ENCODE data around the gene PARP14. TPM values are rescaled to one million over a fixed set of nuclear protein-coding genes. Genes with fewer than 3 reads are reported as not detected.
"Not testable (repeated sequence)": the region's sequence is repeated elsewhere in the genome, so short reads cannot be mapped to it uniquely, and the experiment has no call there.

Gene PARP14
- total and polyA plus RNA-seq, 2 experiments from 2014 or later, result 5.6 to 11.7 TPM

DNA sequence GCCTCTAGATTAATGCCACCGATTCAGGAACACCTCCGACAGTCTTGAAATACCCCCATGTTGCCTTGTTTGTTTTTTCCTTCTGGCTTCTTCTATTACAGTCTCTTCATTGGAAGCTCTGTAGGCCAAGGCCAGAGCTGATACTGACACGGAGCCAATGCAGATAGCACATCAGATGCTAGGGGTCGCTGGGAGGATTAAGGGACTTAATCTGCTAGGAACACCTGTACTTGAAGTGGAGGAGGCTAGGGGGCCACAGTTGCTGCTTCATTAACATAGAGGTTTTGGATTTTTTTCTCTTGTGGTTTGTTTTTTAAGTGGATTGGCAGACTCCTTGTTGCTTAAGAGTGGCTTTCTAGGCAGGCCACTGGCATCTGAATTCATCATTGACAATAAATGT is 49.6 kb downstream of the PARP14 start:
- no peak for DNase-seq
- H3K4me3 ChIP-seq, result no peak overlapping the region
- TF ChIP-seq EZH2phosphoT487 (IDR thresholded peaks at IDR 0.05; ENCODE audit: insufficient read depth, low read depth) (no peak), EZH2 (IDR thresholded peaks at IDR 0.05; ENCODE audit: insufficient read depth, poor library complexity, severe bottlenecking) (no peak)
- H3K9ac ChIP-seq, result no peak overlapping the region
- H3K27me3 ChIP-seq (replicated peaks; ENCODE audit: insufficient read depth), result no peaks in the 10 kb centered on the region
- in situ Hi-C loops (cut with MboI), result no loop called here
- WGBS, 2 experiments (ENCODE audit: low coverage in 1 of 2, low lambda C conversion rate in 2 of 2, missing lambda C conversion rate in 2 of 2), result 92 to 96% methylated on average over 4 of the region's 4 CpGs
- no peaks in the 10 kb centered on the region for H3K9me2 ChIP-seq (ENCODE audit: insufficient read depth)
- no peaks in the 10 kb centered on the region for H4K20me1 ChIP-seq (ENCODE audit: insufficient read depth)
- no peaks in the 10 kb centered on the region for H3K9me3 ChIP-seq (ENCODE audit: low read depth)
- no peaks in the 10 kb centered on the region for H3K79me2 ChIP-seq (ENCODE audit: insufficient read depth)
- H2AFZ ChIP-seq, result no peak overlapping the region
- H3K4me2 ChIP-seq (ENCODE audit: unreplicated experiment), result no peak overlapping the region
- H3F3A ChIP-seq (ENCODE audit: insufficient read depth), result no peaks in the 10 kb centered on the region
- H3K27ac ChIP-seq, result no peak overlapping the region
- H3K4me1 ChIP-seq (ENCODE audit: insufficient read depth), result no peaks in the 10 kb centered on the region
- no peaks in the 10 kb centered on the region for H3K36me3 ChIP-seq (ENCODE audit: low read depth)

DNA sequence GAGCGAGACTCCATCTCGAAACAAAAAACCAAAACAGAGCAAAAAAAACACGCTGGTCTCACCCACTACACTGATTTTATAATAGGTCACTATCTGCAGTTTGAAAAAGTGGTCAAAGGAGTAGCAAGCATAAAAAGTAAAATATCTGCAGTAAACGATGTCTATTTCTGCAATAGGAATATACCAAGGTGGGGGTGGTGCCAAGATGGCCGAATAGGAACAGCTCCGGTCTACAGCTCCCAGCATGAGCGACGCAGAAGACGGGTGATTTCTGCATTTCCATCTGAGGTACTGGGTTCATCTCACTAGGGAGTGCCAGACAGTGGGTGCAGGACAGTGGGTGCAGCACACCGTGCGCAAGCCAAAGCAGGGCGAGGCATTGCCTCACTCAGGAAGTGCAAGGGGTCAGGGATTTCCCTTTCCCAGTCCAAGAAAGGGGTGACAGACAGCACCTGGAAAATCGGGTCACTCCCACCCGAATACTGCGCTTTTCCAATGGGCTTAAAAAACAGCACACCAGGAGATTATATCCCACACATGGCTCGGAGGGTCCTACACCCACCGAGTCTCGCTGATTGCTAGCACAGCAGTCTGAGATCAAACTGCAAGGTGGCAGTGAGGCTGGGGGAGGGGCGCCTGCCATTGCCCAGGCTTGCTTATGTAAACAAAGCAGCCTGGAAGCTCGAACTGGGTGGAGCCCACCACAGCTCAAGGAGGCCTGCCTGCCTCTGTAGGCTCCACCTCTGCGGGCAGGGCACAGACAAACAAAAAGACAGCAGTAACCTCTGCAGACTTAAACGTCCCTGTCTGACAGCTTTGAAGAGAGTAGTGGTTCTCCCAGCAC is 52.3 kb downstream of the PARP14 start:
- H3K27me3 ChIP-seq (replicated peaks; ENCODE audit: insufficient read depth); DNase-seq; H3K9me3 ChIP-seq (ENCODE audit: low read depth); H2AFZ ChIP-seq; H4K20me1 ChIP-seq (ENCODE audit: insufficient read depth); H3K9me2 ChIP-seq (ENCODE audit: insufficient read depth); H3K79me2 ChIP-seq (ENCODE audit: insufficient read depth); H3F3A ChIP-seq (ENCODE audit: insufficient read depth); H3K4me1 ChIP-seq (ENCODE audit: insufficient read depth); H3K27ac ChIP-seq; H3K9ac ChIP-seq; H3K36me3 ChIP-seq (ENCODE audit: low read depth); H3K4me3 ChIP-seq; H3K4me2 ChIP-seq (ENCODE audit: unreplicated experiment); in situ Hi-C loops (cut with MboI): not testable (repeated sequence)
- WGBS, 2 experiments (ENCODE audit: low coverage in 1 of 2, low lambda C conversion rate in 2 of 2, missing lambda C conversion rate in 2 of 2), result 96 to 97% methylated on average over 21 to 22 of the region's 22 CpGs

DNA sequence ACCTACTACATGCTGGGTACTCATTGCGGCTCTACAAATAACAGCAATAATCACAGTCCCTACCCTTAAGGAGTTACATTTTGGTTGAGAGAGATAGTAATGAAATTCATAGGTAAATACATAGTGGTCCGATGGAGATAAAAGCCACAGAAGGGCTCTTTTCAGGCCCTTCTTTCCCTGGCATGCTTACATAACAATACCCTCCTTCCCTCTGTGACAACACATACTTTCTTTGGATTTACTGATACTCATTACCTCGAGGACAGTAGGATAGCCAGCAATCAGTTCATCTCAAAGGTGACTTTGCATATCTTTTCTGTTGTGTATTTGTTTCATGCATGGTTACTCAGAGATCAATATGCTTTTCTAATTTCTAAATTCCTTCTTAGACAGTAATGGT is 58.5 kb downstream of the PARP14 start:
- TF ChIP-seq EZH2phosphoT487 (IDR thresholded peaks at IDR 0.05; ENCODE audit: insufficient read depth, low read depth), result no peak
- no peak for TF ChIP-seq EZH2 (IDR thresholded peaks at IDR 0.05; ENCODE audit: insufficient read depth, poor library complexity, severe bottlenecking)
- Histone ChIP-seq H3K9ac (no peak overlapping the region), H3K79me2 (ENCODE audit: insufficient read depth) (no peaks in the 10 kb centered on the region), H3F3A (ENCODE audit: insufficient read depth) (no peaks in the 10 kb centered on the region), H3K9me3 (ENCODE audit: low read depth) (no peaks in the 10 kb centered on the region), H3K4me3 (no peak overlapping the region), H3K4me2 (ENCODE audit: unreplicated experiment) (no peak overlapping the region), H3K27ac (no peak overlapping the region), H3K9me2 (ENCODE audit: insufficient read depth) (no peaks in the 10 kb centered on the region), H2AFZ (no peak overlapping the region), H4K20me1 (ENCODE audit: insufficient read depth) (no peaks in the 10 kb centered on the region), H3K36me3 (ENCODE audit: low read depth) (no peaks in the 10 kb centered on the region; the same call in 1 of the 2 replicates), H3K27me3 (replicated peaks; ENCODE audit: insufficient read depth) (no peaks in the 10 kb centered on the region), H3K4me1 (ENCODE audit: insufficient read depth) (no peaks in the 10 kb centered on the region)
- in situ Hi-C loops (cut with MboI), result no loop called here
- WGBS, 2 experiments (ENCODE audit: low coverage in 1 of 2, low lambda C conversion rate in 2 of 2, missing lambda C conversion rate in 2 of 2), result 86 to 89% methylated on average over 3 of the region's 3 CpGs
- DNase-seq, result no peak

DNA sequence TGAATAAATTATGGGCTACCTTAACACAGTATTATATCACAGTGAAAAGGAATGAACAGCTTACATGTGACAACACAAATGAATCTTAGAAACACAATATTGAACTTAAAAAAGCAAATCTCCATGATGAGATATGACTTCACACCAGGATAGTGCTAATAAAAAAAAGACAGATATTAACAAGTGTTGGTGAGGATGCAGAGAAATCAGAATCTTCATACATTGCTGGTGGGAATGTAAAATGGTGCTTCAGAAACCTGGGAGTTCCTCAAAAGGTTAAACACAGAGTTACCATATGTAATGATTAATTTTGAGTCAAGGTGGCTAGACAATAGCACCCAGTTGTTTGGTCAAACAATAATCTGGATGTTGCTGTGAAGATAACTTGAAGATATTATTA is 61.6 kb downstream of the PARP14 start:
- Histone ChIP-seq H3K27ac (no peak overlapping the region), H4K20me1 (ENCODE audit: insufficient read depth) (no peaks in the 10 kb centered on the region), H3K9me3 (ENCODE audit: low read depth) (no peaks in the 10 kb centered on the region), H2AFZ (no peak overlapping the region), H3K4me2 (ENCODE audit: unreplicated experiment) (no peak overlapping the region), H3K9me2 (ENCODE audit: insufficient read depth) (no peaks in the 10 kb centered on the region), H3F3A (ENCODE audit: insufficient read depth) (no peaks in the 10 kb centered on the region), H3K36me3 (ENCODE audit: low read depth) (no peaks in the 10 kb centered on the region; the same call in 1 of the 2 replicates), H3K4me3 (no peak overlapping the region), H3K9ac (no peak overlapping the region), H3K4me1 (ENCODE audit: insufficient read depth) (peaks cover 8% of the 10 kb centered on the region; the same call in 1 of the 2 replicates), H3K79me2 (ENCODE audit: insufficient read depth) (no peaks in the 10 kb centered on the region), H3K27me3 (replicated peaks; ENCODE audit: insufficient read depth) (no peaks in the 10 kb centered on the region)
- TF ChIP-seq EZH2phosphoT487 (IDR thresholded peaks at IDR 0.05; ENCODE audit: insufficient read depth, low read depth) (no peak), EZH2 (IDR thresholded peaks at IDR 0.05; ENCODE audit: insufficient read depth, poor library complexity, severe bottlenecking) (no peak)
- DNase-seq, result no peak
- in situ Hi-C loops (cut with MboI), result no loop called here

Measured in GM23248 (cell line).